HG03135 (cell line): ENCODE measurements around the gene DCLRE1B.

Experiments used
- ATAC-seq: cut with Tn5 transposase; IDR thresholded peaks from one replicate; pipeline ENCODE4 v1.9.1; 2021; ENCODE audit warnings: mild to moderate bottlenecking, moderate library complexity; ENCODE audit not compliant: unreplicated experiment

DCLRE1B gene

DNA sequence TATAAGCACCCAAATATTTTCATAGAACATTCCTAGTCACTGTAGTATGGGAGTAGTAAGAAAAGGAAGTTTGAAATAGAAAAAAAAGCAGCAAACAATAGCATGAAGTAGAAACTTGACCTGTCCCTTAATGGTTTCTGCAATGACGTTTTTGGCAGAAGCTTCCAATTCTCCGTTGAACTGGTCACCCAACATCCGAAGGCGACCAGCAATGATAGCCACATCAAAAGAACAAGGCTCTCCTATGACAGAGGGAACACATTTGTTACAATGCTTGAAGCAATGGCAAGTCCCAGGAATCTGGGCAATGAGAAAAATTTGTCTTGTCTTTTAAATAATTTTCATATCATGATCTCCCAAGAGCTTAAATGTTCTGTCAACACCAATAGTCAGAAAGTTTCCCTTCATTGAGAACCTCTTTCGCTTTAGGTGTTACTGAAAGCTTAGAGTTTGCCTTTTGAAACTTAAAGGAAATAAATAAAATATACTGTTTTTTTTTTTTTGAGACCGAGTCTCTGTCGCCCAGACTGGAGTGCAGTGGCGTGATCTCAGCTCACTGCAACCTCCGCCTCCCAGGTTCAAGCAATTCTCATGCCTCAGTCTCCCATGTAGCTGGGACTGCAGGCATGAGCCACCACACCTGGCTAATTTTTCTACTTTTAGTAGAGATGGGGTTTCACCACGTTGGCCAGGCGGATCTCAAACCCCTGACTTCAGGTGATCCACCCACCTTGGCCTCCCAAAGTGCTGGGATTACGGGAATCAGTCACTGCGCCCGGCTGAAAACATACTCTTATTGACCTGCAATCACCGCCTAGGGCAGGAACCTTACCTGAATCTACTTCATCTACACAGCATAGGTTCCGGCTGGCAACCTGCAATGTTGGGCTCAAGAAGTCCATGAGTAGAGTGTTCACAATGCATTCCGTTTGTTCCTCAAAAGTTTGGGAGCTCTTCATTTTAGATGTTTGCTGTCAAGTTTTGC, 18.4 kb upstream of the DCLRE1B start:
- no peak for ATAC-seq

GRCh38 chr1:113887402-113888175, 17.5 kb upstream of the DCLRE1B start, which contains the start of gene BCL2L15:
BCL2L15 (minus strand) TSS chr1:113887581; CDS start chr1:113887375, 206 bp downstream.
- no peak for ATAC-seq

DNA sequence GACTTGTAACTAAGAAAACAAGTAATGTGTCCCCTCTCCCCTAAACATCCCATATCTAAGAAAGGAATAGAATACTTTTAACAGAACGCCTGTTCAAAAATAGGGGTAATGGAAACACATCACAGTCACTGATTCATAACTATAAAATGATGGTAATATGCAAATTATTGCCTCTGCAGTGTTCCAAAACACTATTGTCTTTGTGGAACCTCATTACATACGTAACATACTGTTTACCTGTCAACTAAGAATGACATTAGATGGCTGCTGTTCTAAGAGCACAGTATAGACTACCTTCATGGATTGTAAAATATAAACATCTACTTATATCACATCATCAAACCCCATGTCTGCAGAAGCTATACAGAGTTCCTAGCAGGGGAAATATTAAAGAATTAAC, 14.3 kb upstream of the DCLRE1B start:
- ATAC-seq, result no peak

GRCh38 chr1:113891631-113892220, 13.4 kb upstream of the DCLRE1B start:
- no peak for ATAC-seq

DNA sequence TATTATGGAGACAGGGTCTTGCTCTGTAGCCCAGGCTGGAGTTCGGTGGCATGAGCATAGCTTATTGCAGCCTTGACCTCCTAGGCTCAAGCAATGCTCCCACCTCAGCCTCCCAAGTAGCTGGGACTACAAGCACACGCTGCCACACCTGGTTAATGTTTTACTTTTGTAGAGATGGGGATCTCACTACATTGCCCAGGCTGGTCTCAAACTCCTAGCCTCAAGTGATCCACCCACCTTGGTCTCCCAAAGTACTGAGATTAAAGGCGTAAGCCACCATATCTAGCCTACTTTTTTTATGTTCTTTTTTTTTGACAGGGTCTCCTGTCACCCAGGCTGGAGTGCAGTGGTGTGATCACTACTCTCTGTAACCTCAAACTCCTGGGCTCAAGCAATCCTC, 11.9 kb upstream of the DCLRE1B start:
- no peak for ATAC-seq

DNA sequence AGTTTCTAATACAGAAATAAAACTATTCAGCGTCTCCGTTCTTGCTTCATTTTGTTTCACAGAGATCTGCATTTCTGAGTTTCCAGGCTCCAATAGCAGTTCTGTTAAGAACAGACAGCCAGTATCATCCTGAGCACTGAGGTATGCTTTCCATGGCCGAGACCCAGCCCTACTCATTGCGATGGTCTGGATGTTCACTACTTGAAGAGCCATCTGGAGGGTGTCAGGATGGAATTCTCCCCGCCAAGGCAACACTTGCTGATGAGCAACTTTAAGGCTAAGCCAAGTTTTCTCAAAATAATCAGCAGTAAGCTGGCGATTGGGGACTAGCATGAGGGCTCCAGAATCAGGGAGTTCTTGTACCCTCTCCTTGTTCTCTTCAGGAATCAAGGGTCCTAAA, 10.0 kb upstream of the DCLRE1B start:
- ATAC-seq, result no peak

GRCh38 chr1:113895961-113896360, 9.2 kb upstream of the DCLRE1B start:
- ATAC-seq, result no peak

DNA sequence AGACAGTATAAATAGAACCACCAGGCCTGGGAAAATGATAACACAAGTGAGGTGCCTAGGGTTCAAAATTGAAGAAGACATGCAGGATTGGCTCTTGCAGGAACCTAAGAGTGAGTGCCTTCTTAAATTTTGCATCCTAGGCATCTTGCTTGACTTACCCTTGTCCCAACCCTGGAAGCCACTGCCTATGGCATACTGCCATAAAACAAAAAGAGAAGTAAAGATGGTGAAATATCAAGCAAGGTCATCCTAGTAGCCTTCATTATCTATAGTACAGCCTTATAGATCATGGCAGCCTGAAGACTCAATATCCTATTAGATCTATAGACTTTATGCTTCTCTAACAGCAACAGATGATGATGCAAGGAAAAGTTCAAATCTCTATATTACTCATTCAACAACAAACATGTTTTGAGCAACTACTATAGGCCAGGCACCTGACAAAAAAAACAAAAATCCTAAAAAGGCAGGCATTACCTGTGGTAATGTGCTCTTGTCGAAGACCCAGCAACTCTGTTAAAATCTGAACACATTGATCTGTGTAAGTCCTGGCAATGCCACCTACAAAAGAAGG, 6.8 kb upstream of the DCLRE1B start:
- ATAC-seq, result no peak

DNA sequence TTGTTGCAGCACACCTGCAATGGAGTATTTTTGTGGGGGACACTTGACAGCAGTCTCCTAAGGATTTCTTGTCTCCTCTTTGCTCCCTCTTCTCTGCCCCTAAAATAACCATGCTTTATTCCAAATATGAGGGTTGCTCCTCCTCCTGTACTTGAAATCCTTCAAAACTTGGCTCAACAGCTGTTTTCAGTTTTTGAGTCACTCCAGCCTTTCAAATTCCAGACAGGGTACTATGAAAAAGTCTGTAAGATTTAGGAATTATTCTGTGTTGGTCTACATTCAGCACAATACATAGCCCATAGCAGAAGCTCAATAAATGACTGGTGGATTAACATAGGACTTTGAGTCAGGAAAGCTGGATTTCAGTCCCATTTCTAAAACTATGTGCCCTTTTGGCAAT, 6.0 kb upstream of the DCLRE1B start:
- no peak for ATAC-seq

DNA sequence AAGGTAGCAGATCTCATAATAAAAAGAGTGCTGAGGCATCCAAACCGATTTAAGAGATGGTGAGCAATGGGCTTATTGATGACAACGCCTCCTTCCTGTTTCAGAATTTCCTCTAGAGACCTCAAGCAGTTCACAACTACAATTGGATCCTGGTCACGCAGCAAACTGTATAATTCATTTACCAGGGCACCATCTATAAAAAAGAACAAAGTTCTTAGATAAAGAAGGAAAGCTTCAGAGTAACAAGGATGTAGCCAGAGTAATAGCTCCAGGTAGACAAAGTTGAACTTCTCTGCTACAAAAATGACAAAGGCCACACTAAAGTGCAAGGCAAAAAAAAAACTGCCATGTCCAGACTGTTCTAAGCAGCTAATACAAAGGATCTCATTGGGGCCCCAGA, 3.9 kb upstream of the DCLRE1B start:
- ATAC-seq, result no peak

GRCh38 chr1:113903501-113904292, 1.4 kb upstream of the DCLRE1B start:
- ATAC-seq, result no peak

- peak; percentile 28 for ATAC-seq
Observed at GRCh38 chr1:113904293-113904673, 843 bp upstream of the DCLRE1B start.

DNA sequence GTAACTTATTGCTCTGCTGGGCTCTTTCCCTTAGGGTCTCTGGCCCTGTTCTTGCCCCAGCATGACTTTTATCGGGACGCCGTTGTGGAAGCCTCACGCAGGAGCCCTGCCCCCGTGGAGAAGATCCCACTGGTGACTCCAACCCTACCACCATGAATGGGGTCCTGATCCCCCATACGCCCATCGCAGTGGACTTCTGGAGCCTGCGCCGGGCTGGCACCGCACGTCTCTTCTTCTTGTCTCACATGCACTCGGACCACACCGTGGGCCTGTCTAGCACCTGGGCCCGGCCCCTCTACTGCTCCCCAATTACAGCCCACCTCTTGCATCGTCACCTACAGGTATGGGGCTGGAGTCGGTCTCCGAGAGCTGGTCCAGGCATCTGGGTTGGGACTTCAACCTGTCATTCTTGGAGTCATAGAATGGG, 322 bp downstream of the DCLRE1B start:
- ATAC-seq, result peak; percentile 10

- no peak for ATAC-seq
Observed at GRCh38 chr1:113912594-113913311, 7.6 kb downstream of the DCLRE1B start.

- ATAC-seq, result no peak
Observed at GRCh38 chr1:113913312-113913668, 8.2 kb downstream of the DCLRE1B start.

GRCh38 chr1:113913887-113914664, 8.9 kb downstream of the DCLRE1B start:
- ATAC-seq, result no peak

DNA sequence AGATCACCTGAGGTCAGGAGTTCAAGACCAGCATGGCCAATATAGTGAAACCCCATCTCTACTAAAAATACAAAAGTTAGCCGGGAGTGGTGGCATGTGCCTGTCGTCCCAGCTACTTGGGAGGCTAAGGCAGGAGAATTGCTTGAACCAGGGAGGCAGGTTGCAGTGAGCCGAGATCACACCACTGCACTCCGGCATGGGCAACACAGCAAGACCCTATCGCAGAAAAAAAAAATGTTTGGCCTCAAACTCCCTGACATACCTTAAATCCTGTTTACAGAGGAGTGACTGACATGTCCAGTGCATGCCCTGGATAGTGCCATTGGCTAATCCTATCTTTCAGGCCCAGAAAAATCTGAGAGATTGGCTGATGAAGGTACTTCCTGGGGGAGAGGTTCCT, 11.8 kb downstream of the DCLRE1B start:
- no peak for ATAC-seq

- no peak for ATAC-seq
Observed at GRCh38 chr1:113917400-113918082, 12.4 kb downstream of the DCLRE1B start.
